Renal cortex interstitium (tissue), 11 donors: ENCODE data around the gene ZNF488. TPM values are rescaled to one million over a fixed set of nuclear protein-coding genes. Genes with fewer than 3 reads are reported as not detected.

Experiments
- DNase-seq, 11 donors: peaks; one replicate each; pipeline ENCODE4 v3.0.0-alpha.2; 2013; ENCODE audit warnings: low read depth in 9 of 11, low spot score in 4 of 11; ENCODE audit errors: extremely low read depth in 1 of 11
- polyA plus RNA-seq, 3 donors: library from polyadenylated mRNA; unstranded; fragments of 120-200 nt; gene quantifications; one replicate each; pipeline ENCODE4 v1.2.1, GENCODE V29; 2013; ENCODE audit not compliant: insufficient read length in 3 of 3

ZNF488 gene
- polyA plus RNA-seq, 3 donors, result 4.2 to 5.2 (median 4.9) TPM

DNA sequence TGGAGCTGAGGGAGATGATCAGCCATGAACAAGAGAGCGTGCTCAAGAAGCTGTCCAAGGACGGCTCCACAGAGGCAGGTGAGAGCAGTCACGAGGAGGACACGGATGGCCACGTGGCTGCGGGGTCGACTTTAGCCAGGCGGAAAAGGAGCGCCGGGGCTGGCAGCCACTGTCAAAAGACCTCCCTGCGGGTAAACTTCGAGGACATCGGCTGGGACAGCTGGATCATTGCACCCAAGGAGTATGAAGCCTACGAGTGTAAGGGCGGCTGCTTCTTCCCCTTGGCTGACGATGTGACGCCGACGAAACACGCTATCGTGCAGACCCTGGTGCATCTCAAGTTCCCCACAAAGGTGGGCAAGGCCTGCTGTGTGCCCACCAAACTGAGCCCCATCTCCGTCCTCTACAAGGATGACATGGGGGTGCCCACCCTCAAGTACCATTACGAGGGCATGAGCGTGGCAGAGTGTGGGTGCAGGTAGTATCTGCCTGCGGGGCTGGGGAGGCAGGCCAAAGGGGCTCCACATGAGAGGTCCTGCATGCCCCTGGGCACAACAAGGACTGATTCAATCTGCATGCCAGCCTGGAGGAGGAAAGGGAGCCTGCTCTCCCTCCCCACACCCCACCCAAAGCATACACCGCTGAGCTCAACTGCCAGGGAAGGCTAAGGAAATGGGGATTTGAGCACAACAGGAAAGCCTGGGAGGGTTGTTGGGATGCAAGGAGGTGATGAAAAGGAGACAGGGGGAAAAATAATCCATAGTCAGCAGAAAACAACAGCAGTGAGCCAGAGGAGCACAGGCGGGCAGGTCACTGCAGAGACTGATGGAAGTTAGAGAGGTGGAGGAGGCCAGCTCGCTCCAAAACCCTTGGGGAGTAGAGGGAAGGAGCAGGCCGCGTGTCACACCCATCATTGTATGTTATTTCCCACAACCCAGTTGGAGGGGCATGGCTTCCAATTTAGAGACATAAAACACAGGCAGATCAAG, 58.5 kb downstream of the ZNF488 start:
- DNase-seq, result no peak

GRCh38 chr10:47323636-47324296, 60.3 kb downstream of the ZNF488 start:
- no peak for DNase-seq

DNA sequence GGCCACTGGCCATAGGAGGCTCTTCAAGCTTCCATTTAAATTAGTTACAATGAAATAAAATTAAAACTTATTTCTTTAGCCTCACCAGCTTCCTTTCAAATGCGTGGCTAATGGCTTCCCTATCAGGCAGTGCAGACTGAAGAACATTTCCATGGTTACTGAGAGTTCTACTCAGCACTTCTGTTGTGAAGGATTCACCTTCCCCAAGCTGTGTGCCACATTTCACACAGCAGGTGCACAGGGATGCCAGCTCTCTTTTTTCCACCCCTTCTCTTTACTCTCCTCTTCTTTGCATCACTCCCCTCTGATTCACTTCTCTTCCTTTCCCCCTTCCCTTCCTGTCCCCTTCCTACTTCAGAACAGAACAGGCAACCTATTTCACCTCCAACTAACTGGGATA, 61.0 kb downstream of the ZNF488 start:
- no peak for DNase-seq

- no peak for DNase-seq
Observed at GRCh38 chr10:47322300-47323061, 61.6 kb downstream of the ZNF488 start, which contains the start of gene GDF2. TSS of gene GDF2 (plus strand) at chr10:47322454. CDS start at chr10:47322669, 215 bp downstream.

- no peak for DNase-seq
Observed at GRCh38 chr10:47321521-47322195, 62.4 kb downstream of the ZNF488 start.

DNA sequence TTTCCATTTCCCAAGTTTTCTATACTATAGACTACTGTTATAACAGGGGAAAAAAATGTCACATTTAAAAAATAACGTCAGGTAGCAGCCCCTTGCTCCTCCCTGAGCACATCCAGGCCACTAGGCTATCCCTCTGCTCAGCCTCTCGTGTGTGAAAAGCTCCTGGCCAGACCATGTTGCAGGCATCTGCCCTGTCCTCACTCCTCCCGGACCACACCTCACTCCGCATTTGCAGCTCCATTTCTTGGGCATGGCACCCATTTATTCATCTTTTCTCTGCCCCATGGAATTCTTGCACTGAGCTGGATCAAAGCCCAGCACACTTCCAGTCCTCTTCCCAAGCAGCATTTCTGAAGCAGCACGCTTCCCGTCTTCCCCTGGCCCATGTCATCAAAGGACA, 63.3 kb downstream of the ZNF488 start:
- no peak for DNase-seq

DNA sequence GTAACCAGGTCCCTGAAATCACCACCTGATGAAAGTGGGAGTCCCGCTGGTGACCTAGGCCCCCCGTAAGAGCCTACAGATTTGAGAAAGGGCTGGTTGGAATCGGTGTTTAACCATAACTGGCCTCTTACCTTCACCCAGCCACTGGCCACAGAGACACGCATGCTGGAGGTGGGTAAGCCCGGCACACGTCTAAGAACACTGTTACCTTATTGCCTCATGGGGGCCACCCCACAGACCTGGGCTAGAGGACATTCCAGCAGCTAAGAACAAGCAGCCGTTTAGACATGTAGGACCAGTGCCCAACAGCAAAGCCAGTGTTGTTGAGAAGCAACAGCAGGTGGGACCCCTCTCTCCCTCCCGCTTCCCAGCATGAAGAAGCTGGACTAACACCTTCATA, 64.3 kb downstream of the ZNF488 start:
- no peak for DNase-seq

GRCh38 chr10:47318706-47319105, 65.4 kb downstream of the ZNF488 start:
- DNase-seq, result no peak

GRCh38 chr10:47317251-47317650, 66.8 kb downstream of the ZNF488 start:
- no peak for DNase-seq

DNA sequence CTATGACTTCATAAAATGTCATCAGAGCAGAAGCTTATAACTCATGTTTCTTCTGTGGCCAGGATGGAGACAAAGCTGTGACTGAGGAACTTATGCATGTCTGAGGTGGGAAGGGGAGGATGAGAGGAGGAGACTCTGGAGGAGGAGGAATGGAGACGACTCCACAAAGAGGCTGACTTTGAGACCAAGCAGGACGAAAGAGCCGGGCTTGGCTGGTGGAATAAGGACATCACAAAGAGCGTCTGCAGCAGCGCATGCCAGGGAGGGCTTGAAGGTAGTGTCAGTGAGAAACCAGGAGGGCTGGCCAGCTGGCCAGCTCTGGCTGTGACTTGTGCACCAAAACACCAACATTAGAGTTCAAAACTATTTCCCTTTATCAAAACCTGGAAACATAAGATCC, 68.0 kb downstream of the ZNF488 start:
- no peak for DNase-seq

Other genes with a start within 250 kb of the ZNF488 start
- gene GDF10, start 84.1 kb downstream of the ZNF488 start, polyA plus RNA-seq, result 1 to 10 TPM; 1.5 to 2.4 (median 1.6) TPM
- gene GDF2, start 61.8 kb downstream of the ZNF488 start, polyA plus RNA-seq, result not detected
- gene RBP3, start 35.9 kb downstream of the ZNF488 start, polyA plus RNA-seq, result under 1 TPM; 0.06 to 0.16 (median 0.07) TPM
- under 1 TPM in 2 of 3 donors, not detected in 1; 0.14 to 0.15 TPM for gene ANXA8, start 99.8 kb upstream of the ZNF488 start, polyA plus RNA-seq
- not detected for gene FAM25G, start 107.4 kb upstream of the ZNF488 start, polyA plus RNA-seq
- 10 to 100 TPM; 10.5 to 35.0 (median 23.9) TPM for gene AGAP9, start 139.3 kb upstream of the ZNF488 start, polyA plus RNA-seq